22Rv1 (cell line): Measurements from ENCODE around the gene CD48.

Experiments
- H3K27ac ChIP-seq: fragments of 450-650 bp; 2 replicates; pipeline ENCODE4 v1.5.1; 2017
- CTCF ChIP-seq: fragments of 450-650 bp; IDR thresholded peaks from 2 replicates; pipeline ENCODE4 v1.5.1; 2017; ENCODE audit warnings: mild to moderate bottlenecking
- ZFX ChIP-seq: fragments of 450-650 bp; IDR thresholded peaks from 2 replicates; pipeline ENCODE4 v1.6.1; 2017; ENCODE audit warnings: antibody characterized with exemption, borderline replicate concordance

The CD48 gene

GRCh38 chr1:160641323-160642280 lies 70.0 kb downstream of the CD48 start:
- no peak for TF ChIP-seq ZFX
- TF ChIP-seq CTCF, result no peak
- no peak overlapping the region for H3K27ac ChIP-seq

- TF ChIP-seq CTCF (no peak), ZFX (no peak)
- H3K27ac ChIP-seq, result no peak overlapping the region
Observed at GRCh38 chr1:160640359-160641123, 71.1 kb downstream of the CD48 start.

- TF ChIP-seq CTCF (no peak), ZFX (no peak)
- H3K27ac ChIP-seq, result no peak overlapping the region
Observed at GRCh38 chr1:160639652-160640051, 72.0 kb downstream of the CD48 start.

DNA sequence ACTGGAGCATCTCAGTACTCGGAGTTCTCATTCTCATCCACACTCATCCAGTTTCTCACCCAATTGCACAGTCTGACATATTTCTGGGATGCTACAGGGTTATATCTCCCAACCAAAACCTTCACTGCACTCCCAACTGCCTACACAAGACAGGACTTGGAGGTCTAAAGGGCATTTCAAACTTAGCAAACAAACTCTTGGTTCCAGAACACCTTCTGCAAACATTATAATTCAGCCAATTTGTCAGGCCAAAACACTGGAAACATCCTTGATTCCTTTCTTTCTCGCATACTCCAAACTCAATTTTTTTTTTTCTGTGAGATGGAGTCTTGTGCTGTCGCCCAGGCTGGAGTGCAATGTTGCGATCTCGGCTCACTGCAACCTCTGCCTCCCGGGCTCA lies 72.7 kb downstream of the CD48 start:
- TF ChIP-seq CTCF, result no peak
- TF ChIP-seq ZFX, result no peak
- H3K27ac ChIP-seq, result no peak overlapping the region

DNA sequence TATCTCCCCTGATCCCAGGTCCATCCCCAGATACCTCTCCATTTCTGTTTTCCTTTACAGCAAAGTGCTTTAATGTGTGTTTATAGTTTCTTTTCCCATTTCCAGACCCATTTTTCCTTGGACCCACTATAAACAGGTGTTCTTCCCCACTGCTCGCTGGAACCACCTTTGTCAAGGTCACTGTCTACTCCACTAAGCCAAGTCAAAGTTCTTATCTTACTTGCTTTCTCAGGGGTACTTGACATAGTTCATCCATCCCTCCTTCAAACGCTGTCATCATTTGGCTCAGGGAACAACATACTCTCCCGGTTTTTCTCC lies 73.1 kb downstream of the CD48 start:
- no peak for TF ChIP-seq ZFX
- no peak for TF ChIP-seq CTCF
- no peak overlapping the region for H3K27ac ChIP-seq

- H3K27ac ChIP-seq, result no peak overlapping the region
- TF ChIP-seq ZFX (no peak), CTCF (no peak)
Observed at GRCh38 chr1:160637821-160638539, 73.6 kb downstream of the CD48 start.
